GM21526 (cell line): ENCODE measurements around the gene SIAE.
A peak's percentile ranks its signal among the peaks of the same experiment; 100 is the strongest.

Experiments used
- ATAC-seq: cut with Tn5 transposase; IDR thresholded peaks from one replicate; pipeline ENCODE4 v1.9.1; 2021; ENCODE audit warnings: moderate library complexity; ENCODE audit not compliant: unreplicated experiment, low FRiP score

Gene SIAE

GRCh38 chr11:124669193-124669592 lies 4.3 kb downstream of the SIAE start:
- ATAC-seq = no peak

- no peak for ATAC-seq
Observed at GRCh38 chr11:124667601-124668000, 5.9 kb downstream of the SIAE start.

GRCh38 chr11:124663861-124664260 lies 9.7 kb downstream of the SIAE start:
- no peak for ATAC-seq

GRCh38 chr11:124662106-124662505 lies 11.4 kb downstream of the SIAE start:
- no peak for ATAC-seq

- no peak for ATAC-seq
Observed at GRCh38 chr11:124661553-124661952, 12.0 kb downstream of the SIAE start.

- no peak for ATAC-seq
Observed at GRCh38 chr11:124658986-124659385, 14.6 kb downstream of the SIAE start.

- no peak for ATAC-seq
Observed at GRCh38 chr11:124658501-124658900, 15.0 kb downstream of the SIAE start.

GRCh38 chr11:124657904-124658303 lies 15.6 kb downstream of the SIAE start:
- ATAC-seq = no peak

GRCh38 chr11:124656774-124657630 lies 16.5 kb downstream of the SIAE start:
- ATAC-seq = no peak

- no peak for ATAC-seq
Observed at GRCh38 chr11:124648610-124649009, 24.9 kb downstream of the SIAE start.

GRCh38 chr11:124646148-124646547 lies 27.4 kb downstream of the SIAE start:
- no peak for ATAC-seq

GRCh38 chr11:124644426-124645280 lies 28.9 kb downstream of the SIAE start:
- ATAC-seq = peak; percentile 74

GRCh38 chr11:124643605-124644425 lies 29.7 kb downstream of the SIAE start:
- ATAC-seq = no peak

- no peak for ATAC-seq
Observed at GRCh38 chr11:124643042-124643604, 30.4 kb downstream of the SIAE start.

GRCh38 chr11:124642628-124643027 lies 30.9 kb downstream of the SIAE start:
- no peak for ATAC-seq

- no peak for ATAC-seq
Observed at GRCh38 chr11:124640666-124641065, 32.9 kb downstream of the SIAE start.

- no peak for ATAC-seq
Observed at GRCh38 chr11:124639186-124639585, 34.4 kb downstream of the SIAE start.

- no peak for ATAC-seq
Observed at GRCh38 chr11:124638500-124638899, 35.0 kb downstream of the SIAE start.

- ATAC-seq = no peak
Observed at GRCh38 chr11:124635932-124636331, 37.6 kb downstream of the SIAE start.

GRCh38 chr11:124633355-124633754 lies 40.2 kb downstream of the SIAE start:
- ATAC-seq = no peak
